GM21423 (cell line): ENCODE results near the gene SLC16A11.
A peak's percentile ranks its signal among the peaks of the same experiment; 100 is the strongest.
"Not testable (repeated sequence)": the region's sequence is repeated elsewhere in the genome, so short reads cannot be mapped to it uniquely, and the experiment has no call there.

ENCODE experiments used
- ATAC-seq: cut with Tn5 transposase; IDR thresholded peaks from one replicate; pipeline ENCODE4 v1.9.1; 2021; ENCODE audit warnings: mild to moderate bottlenecking, moderate library complexity; ENCODE audit not compliant: unreplicated experiment

The SLC16A11 gene

GRCh38 chr17:7058831-7059447 lies 15.0 kb upstream of the SLC16A11 start:
- no peak for ATAC-seq

- no peak for ATAC-seq
Observed at GRCh38 chr17:7056386-7056785, 12.5 kb upstream of the SLC16A11 start.

GRCh38 chr17:7050583-7050982 lies 6.7 kb upstream of the SLC16A11 start:
- not testable (repeated sequence) for ATAC-seq

GRCh38 chr17:7048968-7049367 lies 5.1 kb upstream of the SLC16A11 start:
- no peak for ATAC-seq

GRCh38 chr17:7047566-7047965 lies 3.7 kb upstream of the SLC16A11 start:
- no peak for ATAC-seq

GRCh38 chr17:7046725-7047397 lies 3.0 kb upstream of the SLC16A11 start:
- ATAC-seq, result not testable (repeated sequence)

- no peak for ATAC-seq
Observed at GRCh38 chr17:7046127-7046724, 2.3 kb upstream of the SLC16A11 start.

- no peak for ATAC-seq
Observed at GRCh38 chr17:7045492-7046126, 1.7 kb upstream of the SLC16A11 start.

GRCh38 chr17:7043182-7043496 lies 753 bp downstream of the SLC16A11 start:
- no peak for ATAC-seq

- ATAC-seq, result no peak
Observed at GRCh38 chr17:7042501-7043181, 1.3 kb downstream of the SLC16A11 start.

GRCh38 chr17:7041607-7042500 lies 2.0 kb downstream of the SLC16A11 start:
- no peak for ATAC-seq

- ATAC-seq, result no peak
Observed at GRCh38 chr17:7039832-7040231, 4.1 kb downstream of the SLC16A11 start.

- ATAC-seq, result no peak
Observed at GRCh38 chr17:7038025-7038862, 5.6 kb downstream of the SLC16A11 start.

- ATAC-seq, result peak; percentile 89
Observed at GRCh38 chr17:7035591-7036368, 8.1 kb downstream of the SLC16A11 start, which contains the start of gene SLC16A13. Gene SLC16A13, plus strand, starts transcription at chr17:7036015. Its CDS starts 368 bp downstream, at chr17:7036383.

GRCh38 chr17:7034955-7035590 lies 8.8 kb downstream of the SLC16A11 start:
- peak; percentile 19 for ATAC-seq

GRCh38 chr17:7029659-7030058 lies 14.2 kb downstream of the SLC16A11 start:
- no peak for ATAC-seq

GRCh38 chr17:7029096-7029495 lies 14.8 kb downstream of the SLC16A11 start:
- ATAC-seq, result no peak

- ATAC-seq, result no peak
Observed at GRCh38 chr17:7027335-7027734, 16.6 kb downstream of the SLC16A11 start.
